NCI-H128 (cell line): ENCODE data around the gene HAUS1.
A peak's percentile ranks its signal among the peaks of the same experiment; 100 is the strongest.
"Not testable (repeated sequence)": the region's sequence is repeated elsewhere in the genome, so short reads cannot be mapped to it uniquely, and the experiment has no call there.

ENCODE experiments used
- DNase-seq: peaks from one replicate; lab custom pipeline; 2025; ENCODE audit not compliant: unreplicated experiment; lab: John Stamatoyannopoulos, UW

The HAUS1 gene

DNA sequence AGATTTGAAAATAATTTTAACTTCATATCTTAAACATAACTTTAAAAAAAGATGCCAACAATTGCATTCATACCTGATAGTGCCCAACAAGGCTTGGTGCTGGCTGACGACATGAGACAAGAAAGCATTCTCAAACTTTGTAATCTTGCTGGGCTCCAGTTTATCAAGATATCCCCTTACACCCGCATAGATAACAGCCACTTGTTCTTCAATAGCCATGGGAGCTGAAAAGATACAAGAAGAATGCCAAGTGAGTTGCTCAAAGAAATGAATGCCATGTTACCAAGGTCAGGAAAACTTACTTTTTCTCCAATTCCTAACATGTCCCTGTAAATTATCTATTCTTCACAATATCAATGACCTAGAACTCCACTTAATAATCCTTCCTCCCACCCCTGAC is 19.8 kb upstream of the HAUS1 start:
- DNase-seq, result no peak

DNA sequence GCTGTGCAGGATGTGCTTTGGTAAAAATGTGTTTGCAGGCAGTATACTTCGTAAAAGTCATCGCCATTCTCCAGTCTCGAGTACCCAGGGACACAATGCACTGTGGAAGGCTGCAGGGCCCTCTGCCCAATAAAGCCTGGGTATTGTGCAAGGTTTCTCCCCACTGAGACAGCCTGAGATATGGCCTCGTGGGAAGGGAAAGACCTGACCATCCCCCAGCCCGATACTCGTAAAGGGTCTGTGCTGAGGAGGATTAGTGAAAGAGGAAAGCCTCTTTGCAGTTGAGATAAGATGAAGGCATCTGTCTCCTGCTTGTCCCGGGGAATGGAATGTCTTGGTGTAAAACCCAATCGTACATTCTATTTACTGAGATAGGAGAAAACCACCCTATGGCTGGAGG is 15.7 kb upstream of the HAUS1 start:
- DNase-seq, result not testable (repeated sequence)

DNA sequence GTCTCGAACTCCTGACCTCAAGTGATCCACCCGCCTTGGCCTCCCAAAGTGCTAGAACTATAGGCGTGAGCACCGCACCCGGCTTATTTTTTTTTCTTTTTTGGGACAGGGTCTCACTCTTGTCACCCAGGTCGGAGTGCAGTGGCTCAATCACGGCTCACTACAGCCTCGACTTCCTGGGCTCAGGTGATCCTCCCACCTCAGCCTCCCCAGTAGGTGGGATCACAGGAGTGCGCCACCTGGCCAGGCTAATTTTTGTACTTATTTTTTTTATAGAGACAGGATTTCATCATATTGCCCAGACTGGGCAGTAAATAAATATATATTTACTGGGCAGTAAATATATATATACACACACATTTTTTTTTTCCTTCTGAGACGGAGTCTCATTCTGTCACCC is 8.7 kb upstream of the HAUS1 start:
- DNase-seq, result no peak

DNA sequence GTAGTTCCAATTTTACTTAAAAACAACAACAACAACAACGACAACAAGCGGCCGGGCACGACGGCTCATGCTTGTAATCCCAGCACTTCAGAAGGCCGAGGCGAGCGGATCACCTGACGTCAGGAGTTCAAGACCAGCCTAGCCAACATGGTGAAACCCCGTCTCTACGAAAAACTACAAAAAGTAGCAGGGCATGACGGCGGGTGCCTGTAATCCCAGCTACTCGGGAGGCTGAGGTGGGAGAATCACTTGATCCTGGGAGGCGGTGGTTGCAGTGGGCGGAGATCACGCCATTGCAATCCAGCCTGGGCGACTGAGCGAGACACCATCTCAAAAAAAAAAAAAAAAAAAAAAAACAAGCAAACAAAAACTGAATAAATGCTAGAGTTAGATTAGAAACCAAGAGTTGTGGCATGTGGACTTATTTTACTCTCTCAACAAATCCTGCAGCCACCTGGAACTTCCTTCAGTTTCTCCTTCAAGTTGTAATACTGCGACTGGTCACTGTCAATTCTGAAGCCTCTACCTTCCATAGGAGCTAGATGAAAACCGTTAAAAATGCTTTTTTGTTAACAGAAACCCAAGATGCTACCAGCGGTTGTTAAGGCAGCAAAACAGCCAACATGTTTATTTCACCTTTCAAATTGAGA is 7.4 kb upstream of the HAUS1 start:
- no peak for DNase-seq

DNA sequence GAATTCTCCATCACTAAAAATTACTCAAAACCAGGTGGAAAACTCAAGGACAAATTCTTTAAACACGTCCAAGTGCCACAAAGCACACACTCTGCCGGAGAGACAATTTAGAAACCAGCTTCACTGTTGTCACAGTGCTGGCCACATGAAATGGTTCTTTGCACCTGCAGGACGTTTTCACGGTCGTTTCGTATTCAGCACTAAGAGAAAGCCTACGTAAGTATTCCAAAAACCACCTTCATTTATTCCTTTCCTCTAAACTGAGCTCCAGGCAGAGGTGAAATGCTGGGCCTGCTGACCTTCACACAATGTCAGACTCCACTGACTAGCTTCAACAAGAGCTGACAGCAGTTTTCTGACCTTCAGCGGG is 6.8 kb upstream of the HAUS1 start:
- DNase-seq, result no peak

DNA sequence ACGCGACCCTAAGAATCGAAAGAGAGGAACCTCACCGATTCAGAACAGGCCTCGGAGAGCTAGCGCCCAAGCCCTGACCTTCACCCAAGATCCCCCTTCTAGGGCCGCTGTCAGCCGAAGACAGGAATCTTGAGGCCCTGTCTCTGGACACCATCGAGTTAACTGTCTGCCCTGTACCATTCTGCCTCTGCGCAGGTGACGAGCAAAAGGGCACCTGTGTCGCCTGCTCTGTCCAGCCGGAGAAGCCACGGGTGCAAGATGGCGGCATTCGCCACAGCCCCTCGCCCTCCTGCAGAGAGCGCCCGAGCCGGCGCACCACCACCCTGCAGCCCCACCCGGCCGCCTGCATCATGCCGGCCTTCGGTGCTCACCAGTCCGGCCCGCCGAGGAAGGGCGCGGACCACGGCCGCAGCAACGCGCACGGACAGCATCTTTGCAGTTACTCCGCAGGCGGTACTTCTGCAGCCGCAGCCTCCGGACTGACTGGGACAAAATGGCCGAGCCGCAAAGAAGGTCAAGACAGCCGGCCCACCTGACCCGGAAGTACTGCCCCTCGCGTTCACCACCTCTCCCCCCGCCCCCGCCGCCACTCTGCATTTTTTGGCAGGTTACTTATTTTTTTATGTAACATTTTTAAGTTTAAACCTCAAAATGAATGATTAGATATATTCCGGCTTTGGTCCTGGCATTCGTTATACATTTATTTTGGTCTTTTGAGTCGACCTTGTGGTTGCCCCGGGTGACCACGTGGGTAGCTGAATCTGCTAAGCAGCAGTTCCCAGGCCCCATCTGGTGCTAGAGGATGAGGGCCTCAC is 6.2 kb upstream of the HAUS1 start, which contains the start of gene ATP5F1A:
Gene ATP5F1A (minus strand): TSS at position 496 of the 815 bp plus-strand sequence. CDS start 65 bp downstream, at position 431.
- peak; percentile 85 for DNase-seq

DNA sequence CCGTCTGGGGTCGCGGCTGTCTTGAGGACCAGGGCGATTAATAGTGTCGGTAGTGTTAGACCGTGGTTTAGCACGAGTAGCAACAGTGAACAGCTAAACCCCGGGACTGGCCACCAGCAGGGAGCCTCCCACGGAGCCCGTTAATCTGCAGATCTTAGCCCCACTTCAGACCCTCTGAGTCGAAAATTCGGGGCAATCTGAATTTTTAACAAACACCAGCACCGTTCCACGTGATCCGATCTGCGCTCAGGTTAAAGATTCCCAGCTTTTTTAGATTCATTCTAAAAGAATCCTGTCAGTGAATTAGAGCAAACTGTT is 5.6 kb upstream of the HAUS1 start:
- no peak for DNase-seq

DNA sequence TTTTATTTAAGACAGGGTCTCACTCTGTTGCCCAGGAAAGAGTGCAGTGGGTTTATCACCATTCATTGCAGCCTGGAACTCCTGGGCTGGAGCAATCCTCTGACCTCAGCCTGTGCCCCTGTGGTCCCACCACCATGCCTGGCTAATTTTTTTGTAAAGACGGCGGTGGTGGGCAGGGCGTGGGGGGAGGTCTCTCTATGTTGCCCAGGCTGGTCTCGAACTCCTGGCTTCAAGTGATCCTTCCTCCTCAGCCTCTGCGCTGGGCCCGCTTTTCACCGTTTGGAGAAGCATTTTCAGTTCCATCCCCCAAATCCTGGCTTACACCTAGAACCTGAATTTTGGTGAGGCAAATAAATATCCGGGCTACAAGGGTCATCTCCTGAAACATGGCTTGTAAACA is 4.7 kb upstream of the HAUS1 start:
- no peak for DNase-seq

DNA sequence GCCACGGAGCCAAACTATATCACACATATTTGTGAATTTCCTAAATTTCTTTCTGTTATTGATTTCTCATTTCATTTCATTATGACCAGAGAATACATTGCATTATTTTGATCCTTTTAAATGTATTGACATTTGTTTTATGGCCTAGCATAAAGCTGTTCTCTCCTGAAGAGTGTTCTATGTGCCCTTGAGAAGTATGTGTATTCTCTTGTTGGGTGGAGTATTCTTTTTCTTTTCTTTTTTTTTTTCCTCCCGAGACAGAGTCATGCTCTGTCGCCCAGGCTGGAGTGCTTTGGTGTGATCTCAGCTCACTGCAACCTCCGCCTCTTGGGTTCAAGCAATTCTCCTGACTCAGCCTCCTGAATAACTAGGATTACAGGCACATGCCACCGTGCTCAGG is 5.2 kb downstream of the HAUS1 start:
- no peak for DNase-seq

DNA sequence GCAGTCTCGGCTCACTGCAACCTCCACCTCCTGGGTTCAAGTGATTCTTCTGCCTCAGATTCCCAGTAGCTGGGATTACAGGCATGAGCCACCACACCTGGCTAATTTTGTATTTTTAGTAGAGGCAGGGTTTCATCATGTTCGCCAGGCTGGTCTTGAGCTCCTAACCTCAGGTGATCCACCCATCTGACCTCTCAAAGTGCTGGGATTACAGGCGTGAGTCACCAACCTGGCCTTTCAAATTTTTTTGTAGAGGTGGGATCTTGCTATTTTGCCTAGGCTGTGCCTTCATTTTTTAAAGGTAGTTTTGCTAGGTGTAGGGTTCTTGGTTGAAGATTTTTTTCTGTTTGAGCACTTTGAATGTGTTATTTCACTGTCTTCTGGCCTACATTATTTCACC is 6.2 kb downstream of the HAUS1 start:
- no peak for DNase-seq

DNA sequence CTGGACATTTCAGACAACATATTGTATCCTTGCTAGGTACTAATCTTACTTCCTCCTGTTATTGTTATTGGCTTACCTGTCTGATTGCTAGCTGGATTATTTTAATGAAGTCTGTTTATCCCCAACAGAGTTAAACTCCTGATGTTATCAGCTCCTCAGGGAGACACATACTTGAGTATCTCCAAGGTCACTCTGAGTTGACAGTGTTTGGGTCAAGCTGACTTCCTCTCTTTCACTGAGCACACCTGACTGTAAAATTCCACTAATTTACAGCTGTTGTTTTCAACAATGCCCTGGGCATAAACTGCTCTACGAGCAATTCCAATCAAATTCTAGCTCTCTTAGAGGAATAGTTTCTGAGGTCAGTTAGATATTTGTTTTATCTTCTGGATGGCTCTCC is 9.6 kb downstream of the HAUS1 start:
- DNase-seq, result no peak

DNA sequence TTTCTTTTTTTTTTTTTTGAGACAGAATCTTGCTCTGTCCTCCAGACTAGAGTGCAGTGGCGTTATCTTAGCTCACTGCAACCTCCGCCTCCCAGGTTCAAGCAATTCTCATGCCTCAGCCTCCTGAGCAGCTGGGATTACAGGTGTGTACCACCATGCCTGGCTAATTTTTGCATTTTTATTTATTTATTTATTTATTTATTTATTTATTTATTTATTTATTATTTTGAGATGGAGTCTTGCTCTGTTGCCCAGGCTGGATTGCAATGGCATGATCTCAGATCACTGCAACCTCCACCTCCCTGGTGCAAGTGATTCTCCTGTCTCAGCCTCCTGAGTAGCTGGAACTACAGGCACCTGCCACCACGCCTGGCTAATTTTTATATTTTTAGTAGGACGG is 22.4 kb downstream of the HAUS1 start:
- DNase-seq, result not testable (repeated sequence)

DNA sequence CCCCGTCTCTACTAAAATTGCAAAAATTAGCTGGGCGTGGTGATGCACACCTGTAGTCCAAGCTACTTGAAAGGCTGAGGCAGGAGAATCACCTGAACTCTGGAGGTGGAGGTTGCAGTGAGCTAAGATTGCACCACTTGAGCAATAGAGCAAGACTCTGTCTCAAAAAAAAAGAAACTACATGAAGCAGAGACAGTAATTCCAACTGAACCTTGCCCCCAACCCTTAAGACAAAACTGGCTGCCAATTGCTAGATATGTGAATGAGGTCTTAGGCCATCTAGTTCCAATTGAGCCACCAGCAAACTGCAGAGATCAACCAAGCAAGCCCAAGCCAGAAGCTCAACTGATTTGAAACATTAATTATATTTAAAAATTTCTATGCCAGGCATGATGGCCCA is 25.9 kb downstream of the HAUS1 start:
- DNase-seq, result no peak

DNA sequence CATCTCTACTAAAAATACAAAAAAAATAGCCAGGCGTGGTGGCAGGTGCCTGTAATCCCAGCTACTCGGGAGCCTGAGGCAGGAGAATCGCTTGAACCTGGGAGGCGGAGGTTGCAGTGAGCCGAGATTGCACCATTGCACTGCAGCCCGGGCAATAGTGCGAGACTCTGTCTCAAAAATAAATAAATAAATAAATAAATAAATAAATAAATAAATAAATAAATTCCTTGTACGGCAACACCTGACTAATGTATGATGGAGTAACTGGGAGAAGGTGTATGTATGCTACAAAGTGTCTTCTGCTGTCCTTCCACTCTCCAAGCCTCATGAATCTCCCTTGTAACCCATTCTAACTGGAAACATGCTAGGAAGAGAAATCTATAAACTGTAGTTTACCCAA is 26.4 kb downstream of the HAUS1 start:
- not testable (repeated sequence) for DNase-seq

DNA sequence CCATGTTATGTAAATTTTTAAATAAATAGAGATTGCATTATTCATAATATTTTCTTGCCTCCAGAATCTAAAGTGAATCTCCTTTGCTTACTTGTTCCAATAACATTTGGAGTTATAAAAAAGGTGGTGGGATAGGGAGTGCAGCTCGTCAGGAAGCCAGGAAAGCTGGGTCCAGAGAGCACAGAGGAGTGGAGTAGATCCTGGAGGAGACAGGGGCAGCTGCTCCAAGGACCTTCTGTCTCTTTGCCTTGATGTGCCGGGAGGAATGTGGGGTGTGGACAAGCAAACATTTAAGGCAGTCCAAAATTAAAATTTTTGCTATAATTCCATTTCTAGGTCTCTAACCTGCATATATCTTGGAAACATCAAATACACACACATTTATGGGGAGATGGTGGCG is 29.3 kb downstream of the HAUS1 start:
- no peak for DNase-seq

DNA sequence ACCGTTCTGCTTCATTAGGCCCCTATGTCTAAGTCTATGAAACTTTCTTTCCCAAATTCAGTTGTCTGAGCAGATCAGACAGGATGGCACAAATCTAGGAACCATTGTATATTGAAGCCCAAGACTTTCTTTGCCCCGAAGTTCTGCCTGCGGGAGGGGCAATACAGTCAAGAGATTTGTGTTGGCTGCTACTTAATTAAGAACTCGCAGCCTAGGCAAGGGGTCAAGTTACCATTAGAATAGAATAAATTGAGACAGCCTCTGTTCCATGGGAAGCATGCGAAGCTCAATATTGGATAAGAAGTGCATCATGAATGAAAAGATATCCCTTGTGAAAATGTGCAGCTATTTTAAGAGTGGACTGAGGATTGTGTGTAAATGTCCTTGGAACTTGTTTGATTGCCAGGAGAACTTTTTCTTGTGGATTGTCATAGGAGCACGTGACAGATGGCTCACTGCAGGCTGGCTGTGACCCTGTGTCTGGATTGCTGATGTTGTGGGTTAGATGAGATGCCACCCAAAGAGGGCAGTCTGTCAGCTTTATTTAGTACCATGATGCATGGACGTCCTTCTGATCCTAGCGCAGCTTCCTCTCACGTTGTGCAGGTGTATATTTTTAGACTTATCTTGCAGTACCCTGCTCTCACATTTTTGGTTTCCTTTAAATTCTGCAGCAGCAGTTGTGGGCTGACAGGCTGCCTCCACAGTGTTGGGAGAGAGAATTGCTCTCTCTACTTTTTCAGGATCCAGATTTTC is 30.9 kb downstream of the HAUS1 start:
- no peak for DNase-seq

DNA sequence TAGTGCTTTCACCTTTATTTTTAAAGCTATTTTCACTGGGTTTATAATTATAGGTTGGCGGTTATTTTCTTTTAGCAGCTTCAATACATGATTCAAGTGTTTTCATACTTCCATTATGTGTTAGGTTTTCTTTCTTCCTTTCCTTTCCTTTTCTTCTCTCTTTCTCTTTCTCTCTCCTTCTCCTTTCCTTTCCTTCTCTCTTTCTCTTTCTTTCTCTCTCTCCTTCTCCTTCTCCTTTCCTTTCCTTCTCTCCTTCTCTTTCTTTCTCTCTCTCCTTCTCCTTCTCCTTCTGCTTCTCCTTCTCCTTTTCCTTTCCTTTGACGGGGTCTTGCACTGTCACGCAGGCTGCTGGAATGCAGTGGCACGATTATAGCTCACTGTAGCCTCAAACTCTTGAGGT is 36.0 kb downstream of the HAUS1 start:
- no peak for DNase-seq

DNA sequence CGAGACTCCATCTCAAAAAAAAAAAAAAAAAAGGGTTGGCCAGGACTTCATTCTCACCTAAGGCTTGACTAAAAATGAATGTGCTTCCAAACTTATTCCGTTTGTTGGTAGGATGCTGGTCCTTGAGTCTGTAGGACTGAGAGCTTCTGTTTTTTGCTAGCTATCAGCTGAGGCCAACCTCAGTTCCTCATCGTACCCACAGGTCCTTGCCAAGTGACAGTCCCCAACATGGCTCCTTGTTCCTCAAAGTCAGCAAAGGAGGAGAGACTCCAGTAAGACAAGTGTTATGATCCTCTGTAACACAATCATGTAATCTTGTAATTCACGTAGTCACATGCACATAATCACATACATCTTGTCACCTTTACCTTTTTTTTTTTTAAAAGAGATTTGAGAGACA is 37.0 kb downstream of the HAUS1 start:
- DNase-seq, result no peak

DNA sequence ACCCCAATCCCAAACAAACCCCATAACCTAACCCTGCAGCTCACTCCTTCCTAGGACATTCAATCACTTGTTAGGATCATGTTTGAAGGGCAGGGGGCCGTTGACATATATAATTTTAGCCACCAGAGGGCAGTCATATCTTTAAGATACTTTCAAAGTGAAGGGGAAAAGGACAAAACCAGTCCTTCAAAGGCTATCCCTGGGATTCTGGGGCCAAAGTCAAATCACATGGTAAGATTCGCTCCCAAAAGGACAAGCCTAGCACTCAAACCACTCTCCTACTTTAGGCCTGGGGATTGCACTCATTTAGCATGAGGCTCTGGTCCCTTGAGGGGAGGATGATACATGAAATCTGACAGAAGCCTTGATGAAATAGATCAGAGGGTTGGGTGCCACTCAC is 44.6 kb downstream of the HAUS1 start:
- DNase-seq, result peak; percentile 21

DNA sequence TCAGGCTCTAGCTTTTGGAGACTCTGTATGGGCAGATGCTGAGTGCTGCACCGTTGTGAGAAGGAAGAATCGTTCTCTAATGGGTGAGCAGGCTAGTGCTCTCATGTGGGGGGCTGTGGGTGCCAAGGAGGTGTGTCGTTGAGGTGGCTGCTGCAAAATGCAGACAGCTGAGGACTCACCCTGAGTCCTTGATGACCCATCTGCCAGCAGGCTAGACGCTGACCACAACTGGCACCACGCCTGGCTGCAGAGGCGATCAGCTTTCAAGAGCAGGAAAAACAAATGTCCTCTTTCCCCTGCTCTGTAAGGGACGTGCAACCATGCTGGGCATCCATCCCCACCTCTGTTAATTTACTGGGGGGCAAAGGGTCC is 48.2 kb downstream of the HAUS1 start:
- DNase-seq, result no peak

DNA sequence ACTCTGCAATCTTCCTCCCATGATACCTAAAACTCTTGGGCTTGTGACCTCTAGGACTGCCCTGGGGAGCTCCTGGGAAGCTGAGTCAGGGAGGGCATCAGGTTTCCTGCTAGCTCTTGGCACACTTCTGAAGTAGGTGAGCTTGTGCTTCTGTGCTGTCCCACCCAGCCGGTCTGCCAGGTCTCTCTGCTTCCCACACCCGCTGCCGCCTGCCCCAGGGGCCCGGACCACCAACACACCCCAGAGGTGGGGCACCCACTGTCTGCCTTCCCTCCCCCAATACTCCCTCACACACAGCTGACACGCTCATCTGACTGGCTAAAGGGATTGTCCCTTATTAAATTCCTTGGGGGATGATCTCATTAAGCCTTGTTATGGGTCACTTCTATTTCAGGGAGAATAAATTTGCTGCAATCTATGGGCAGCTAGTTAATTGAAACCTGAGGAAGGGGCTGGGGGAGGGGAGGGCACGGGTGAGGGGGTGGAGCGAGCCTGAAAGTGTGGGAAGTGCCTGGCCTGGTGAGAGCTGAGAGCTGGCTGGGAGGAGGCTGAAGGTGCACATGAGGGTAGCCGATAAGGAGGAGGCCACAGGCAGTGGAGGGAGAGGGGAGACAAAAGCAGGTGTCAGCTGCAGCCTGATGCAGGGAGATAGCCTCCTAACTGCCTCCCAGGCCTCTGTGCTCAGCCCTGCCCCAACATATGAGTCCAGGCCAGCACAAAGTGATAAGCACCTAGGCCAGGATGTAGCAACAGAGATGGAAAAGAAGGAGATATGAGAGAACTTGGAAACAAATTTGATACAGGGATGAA is 48.8 kb downstream of the HAUS1 start:
- no peak for DNase-seq
